CD4-positive, alpha-beta T cell treated with Interleukin-6 at 100 ng/mL for 8 hours (primary cell): ENCODE measurements around the gene WDR18.
A peak's percentile ranks its signal among the peaks of the same experiment; 100 is the strongest.

ENCODE experiments used
- DNase-seq: peaks from one replicate; pipeline ENCODE4 v3.0.0-alpha.2; 2020; ENCODE audit warnings: mixed read lengths, low spot score

Gene WDR18

GRCh38 chr19:964761-965694 lies 19.1 kb upstream of the WDR18 start:
- DNase-seq = no peak

GRCh38 chr19:966485-967088 lies 17.6 kb upstream of the WDR18 start:
- no peak for DNase-seq

GRCh38 chr19:970695-971094 lies 13.4 kb upstream of the WDR18 start:
- DNase-seq = no peak

DNA sequence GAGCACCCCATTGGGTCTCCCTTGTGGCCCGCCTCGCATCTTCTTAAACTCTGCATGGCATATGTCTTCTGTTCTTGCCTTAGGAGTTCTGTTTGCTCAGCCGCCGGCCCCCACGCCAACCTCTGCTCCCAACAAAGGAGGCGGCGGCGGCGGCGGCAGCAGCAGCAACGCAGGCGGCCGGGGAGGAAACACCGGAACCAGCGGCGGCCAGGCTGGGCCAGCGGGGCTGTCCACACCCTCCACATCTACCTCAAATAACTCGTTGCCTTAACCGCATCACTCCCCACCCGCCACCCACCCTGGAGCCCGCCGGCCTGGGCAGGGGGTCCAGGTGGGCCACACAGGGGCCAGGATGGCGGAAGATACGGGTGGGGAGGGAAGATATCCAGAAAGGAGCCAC lies 12.3 kb upstream of the WDR18 start:
- DNase-seq = no peak

DNA sequence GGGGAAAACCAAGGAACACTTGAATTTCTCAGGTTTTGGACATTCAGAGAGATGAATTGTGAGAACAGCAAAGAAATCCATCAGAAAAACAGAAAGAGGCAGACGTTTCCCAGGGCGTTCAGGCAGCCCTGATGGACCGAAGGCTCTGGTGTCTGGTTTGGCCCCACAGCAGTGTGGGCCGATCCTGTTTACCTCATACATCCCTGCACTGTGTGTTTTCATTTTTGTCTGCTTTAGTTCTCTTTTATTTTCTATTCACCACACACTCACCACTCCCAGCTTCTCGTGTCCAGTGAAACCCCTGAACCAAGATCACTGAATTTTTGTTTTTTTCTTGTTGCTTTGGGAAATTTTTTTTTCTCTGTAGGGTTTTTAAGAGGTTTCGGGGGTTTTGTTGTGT lies 11.9 kb upstream of the WDR18 start:
- DNase-seq = no peak

GRCh38 chr19:973726-974563 lies 10.2 kb upstream of the WDR18 start:
- no peak for DNase-seq

DNA sequence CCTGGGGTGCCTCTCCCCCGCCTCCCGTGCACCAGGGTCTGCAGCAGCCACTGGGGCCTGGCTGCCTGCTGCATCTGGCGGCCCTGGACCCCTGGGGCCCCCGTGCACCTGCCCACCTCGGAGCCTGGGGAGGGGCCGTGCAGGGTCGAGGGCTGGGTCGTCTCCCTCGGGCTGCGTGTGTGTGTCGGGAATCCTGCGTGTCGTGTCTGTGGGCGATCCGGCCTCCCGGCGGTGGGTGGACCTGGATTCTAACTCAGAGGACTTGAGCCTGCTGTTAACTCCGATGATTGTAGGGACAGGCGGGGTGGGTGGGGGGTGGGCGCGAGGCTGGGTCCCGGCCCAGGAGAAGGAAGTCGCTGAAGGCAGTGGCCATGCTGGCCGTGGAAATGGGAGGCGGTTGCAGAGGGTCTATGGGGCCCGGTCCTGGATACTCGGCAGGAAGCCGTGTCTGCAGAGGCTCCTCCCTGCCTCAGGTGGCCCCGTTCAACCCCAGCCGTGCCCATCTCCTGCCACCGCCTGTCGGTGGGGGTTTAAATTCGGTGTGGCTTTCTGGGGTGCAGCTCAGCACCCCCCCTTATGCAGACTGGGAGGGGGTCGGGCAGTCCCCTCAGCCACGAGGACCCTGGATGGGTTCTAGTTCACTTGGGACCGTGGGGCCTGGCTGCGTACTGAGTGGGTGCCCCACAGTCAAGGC lies 9.4 kb upstream of the WDR18 start:
- no peak for DNase-seq

GRCh38 chr19:976476-976875 lies 7.7 kb upstream of the WDR18 start:
- DNase-seq = no peak

GRCh38 chr19:977058-977464 lies 7.1 kb upstream of the WDR18 start:
- DNase-seq = no peak

- DNase-seq = no peak
These were observed 4.8 kb upstream of the WDR18 start for GRCh38 chr19:979318-979741.

- DNase-seq = no peak
These were observed 3.8 kb upstream of the WDR18 start for GRCh38 chr19:980133-980998.

DNA sequence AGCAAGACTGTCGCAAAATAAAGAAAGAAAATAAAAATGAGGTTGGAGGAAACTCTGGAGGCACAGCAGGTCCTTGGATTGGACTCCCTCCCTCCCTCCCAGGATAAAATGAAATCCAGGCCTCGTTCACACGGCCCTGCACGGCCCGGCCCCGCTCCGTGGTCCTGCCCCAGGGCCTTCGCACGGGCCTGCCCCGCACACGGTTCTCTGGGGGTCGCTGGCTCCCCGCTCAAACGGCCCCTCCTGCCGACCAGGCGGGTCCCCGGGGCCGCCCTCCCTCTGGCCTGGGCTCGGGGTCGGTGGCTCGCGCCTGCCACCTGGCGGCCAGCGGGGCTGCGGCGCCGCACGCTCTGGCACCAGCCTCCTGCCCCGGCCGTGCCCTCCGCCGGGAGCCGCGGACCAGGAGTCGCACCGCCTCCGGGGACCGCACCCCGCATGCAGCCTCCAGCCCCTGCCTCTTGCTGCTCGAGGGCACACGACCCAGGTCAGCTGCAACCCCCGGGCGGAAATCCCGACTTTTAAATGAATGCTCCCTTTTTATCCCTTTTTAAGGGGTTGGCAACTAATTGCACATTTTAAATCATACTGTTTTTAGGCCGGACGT lies 1.5 kb upstream of the WDR18 start:
- peak; percentile 60 for DNase-seq

DNA sequence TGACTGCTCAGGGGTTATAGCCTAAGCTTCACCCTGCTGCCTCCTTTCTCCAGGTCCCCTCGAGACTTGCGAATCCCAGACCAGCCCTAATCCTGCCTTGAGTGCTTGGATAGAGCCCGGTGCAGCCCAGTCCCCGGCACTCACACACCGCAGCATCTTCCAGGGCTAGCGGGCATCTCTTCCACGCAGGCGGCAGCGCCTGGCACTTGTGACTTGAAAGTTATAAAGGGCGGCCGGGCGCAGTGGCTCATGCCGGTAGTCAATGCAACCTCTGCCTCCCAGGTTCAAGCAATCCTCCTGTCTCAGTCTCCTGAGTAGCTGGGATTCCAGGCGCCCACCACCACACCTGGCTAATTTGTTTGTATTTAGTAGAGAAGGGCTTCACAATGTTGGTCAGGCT lies 1.9 kb downstream of the WDR18 start:
- no peak for DNase-seq

DNA sequence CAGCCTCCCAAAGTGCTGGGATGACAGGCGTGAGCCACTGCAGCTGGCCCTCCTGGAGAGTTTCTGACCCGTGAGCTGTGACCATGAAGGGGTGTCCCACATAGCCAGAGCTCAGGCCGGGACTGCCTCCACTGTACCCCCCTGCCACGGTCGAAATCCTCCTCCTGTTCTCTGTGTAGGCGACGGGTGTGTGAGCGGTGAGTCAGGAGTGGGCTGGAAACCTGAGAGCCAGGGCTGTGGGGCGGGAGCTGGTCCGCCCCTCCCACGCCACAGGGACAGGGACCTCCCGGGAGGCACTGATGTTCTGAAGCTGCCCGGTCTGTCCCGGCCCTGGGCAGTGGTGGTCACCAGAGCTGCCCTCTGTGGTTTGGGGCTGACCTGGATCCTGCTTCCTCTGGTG lies 3.9 kb downstream of the WDR18 start:
- no peak for DNase-seq

DNA sequence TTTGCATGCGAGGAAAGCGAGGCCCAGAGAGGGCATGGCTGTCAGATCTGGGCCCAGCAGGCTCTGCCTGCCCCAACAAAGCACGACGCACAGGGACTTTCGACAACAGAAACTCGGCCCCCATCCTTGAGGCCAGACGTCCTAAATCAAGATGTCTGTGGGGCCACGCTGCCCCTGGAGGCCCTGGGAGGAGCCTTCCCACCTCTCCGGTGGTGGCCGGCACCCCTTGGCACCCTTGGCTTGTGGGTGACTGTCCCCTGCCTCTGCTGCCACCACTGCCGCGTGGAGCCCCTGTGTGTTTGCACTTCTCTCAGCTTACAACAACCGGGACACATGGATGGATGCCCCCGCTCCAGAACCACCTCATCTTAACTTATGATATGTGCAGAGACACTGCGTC lies 4.4 kb downstream of the WDR18 start:
- no peak for DNase-seq

DNA sequence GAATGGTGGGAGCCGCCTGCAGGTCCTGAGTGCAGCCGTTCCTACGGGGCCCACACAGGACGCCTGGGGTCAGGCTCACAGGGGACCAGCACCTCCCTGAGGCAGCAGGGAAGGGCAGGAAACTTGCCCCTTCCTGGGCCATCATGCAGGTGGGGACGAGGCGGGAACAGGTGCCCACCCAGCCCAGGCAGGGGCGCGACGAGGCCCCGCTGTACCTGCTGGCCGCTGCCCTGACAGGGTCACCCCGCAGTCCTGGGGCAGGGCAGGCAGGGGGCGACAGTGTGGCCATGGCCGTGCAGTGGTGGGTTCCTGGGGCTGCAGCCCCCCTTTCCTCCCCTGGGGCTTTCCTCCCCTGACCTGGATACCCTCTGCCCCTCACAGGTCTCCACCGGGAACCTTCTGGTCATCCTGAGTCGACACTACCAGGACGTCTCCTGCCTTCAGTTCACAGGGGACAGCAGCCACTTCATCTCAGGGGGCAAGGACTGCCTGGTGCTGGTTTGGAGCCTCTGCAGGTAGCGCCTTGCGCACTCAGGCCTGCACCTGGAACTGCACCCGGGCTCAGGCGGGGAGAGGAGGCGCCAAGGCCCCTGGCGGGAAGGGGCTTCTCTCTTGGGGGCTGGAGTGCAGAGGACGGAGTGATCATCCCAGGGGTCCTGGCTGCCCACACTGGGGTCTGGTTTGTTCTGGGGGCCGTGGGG lies 5.4 kb downstream of the WDR18 start:
- DNase-seq = no peak

- DNase-seq = no peak
These were observed 6.0 kb downstream of the WDR18 start for GRCh38 chr19:990119-990571.

DNA sequence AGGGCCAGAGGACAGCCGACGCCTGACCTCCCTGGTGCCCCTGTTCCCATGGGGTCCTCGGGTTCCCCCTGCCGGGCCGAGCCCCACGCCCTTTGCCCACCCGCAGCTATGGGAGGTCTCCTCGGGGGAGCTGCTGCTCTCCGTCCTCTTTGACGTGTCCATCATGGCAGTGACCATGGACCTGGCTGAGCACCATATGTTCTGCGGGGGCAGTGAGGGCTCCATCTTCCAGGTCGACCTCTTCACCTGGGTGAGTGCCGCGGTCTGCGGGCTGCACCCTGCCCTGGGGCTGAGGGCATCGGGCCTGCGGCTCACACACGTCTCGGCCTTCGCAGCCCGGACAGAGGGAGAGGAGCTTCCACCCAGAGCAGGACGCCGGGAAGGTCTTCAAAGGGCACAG lies 6.6 kb downstream of the WDR18 start:
- DNase-seq = no peak

DNA sequence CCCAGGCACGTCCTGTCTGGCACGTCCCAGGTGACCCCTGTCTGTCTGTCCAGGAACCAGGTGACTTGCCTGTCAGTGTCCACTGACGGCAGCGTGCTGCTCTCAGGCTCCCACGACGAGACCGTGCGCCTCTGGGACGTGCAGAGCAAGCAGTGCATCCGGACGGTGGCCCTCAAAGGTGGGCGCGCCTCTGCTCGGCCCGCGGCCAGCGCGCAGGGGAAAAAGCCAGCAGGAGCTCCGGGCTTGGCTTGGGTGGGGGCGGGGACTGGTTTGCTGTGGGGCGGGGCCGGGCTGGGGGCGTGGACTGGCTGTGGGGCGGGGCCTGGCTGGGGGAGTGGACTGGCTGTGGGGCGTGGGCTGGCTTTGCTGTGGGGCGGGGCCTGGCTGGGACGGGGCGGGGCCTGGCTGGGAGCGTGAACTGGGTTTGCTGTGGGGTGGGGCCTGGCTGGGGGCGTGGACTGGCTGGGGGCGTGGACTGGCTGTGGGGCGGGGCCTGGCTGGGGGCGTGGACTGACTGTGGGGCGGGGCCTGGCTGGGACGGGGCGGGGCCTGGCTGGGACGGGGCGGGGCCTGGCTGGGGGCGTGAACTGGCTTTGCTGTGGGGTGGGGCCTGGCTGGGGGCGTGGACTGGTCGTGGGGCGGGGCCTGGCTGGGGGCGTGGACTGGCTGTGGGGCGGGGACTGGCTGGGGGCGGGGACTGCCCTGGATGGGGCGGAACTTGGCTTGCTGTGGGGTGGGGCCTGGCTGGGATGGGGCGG lies 7.2 kb downstream of the WDR18 start:
- no peak for DNase-seq
